ENCODE data around the gene PAN2.

GRCh38 chr12:56304872-56305590 lies 28.8 kb downstream of the PAN2 start:
- TF ChIP-seq CTCF (IDR thresholded peaks at IDR 0.05) (no peak), POLR2A (IDR thresholded peaks at IDR 0.05; ENCODE audit: low read depth) (no peak), EP300 (IDR thresholded peaks at IDR 0.05) (no peak)

All from esophagus muscularis mucosa (tissue), 4 donors.